Common myeloid progenitor, CD34-positive (primary cell): ENCODE data around the gene CAP2.

Source experiments
- CTCF ChIA-PET: fragments of 350-600 bp; sonication (Branson Sonifier 250); formaldehyde crosslinking; loops from one replicate; lab custom pipeline; 2021; ENCODE audit warnings: antibody characterized with exemption; lab: Charles Lee
- POLR2A ChIA-PET: fragments of 350-600 bp; sonication (Branson Sonifier 250); formaldehyde crosslinking; loops from one replicate; lab custom pipeline; 2021; ENCODE audit warnings: antibody characterized with exemption; lab: Charles Lee
- DNase-seq, 3 donors: peaks; one replicate each; pipeline versions ENCODE4 v3.0.0 to v3.0.0-alpha.2; 2013
- H3K27ac ChIP-seq, 2 experiments: 1 replicate in 1 of 2; 2 replicates in 1 of 2; pipeline ENCODE4 v1.7.0; 2013; ENCODE audit warnings: inconsistent platforms in 2 of 2, low read length in 2 of 2, mild to moderate bottlenecking in 2 of 2, low read depth in 1 of 2, moderate library complexity in 1 of 2; ENCODE audit not compliant: severe bottlenecking in 2 of 2, insufficient read depth in 1 of 2, poor library complexity in 1 of 2
- H3K27me3 ChIP-seq, 5 experiments: replicated peaks in 2 of 5; 1 replicate in 3 of 5; 2 replicates in 2 of 5; pipeline versions ENCODE4 v1.6.1 to v1.7.0; 2013; ENCODE audit warnings: low read length in 4 of 5, mild to moderate bottlenecking in 2 of 5, moderate library complexity in 2 of 5, inconsistent platforms in 1 of 5; ENCODE audit not compliant: insufficient read depth in 5 of 5, control insufficient read depth in 4 of 5
- H3K36me3 ChIP-seq, 4 experiments: 1 replicate in 2 of 4; 2 replicates in 2 of 4; pipeline versions ENCODE4 v1.6.1 to v1.7.0; 2013; ENCODE audit warnings: low read length in 3 of 4, control low read depth in 1 of 4, mild to moderate bottlenecking in 1 of 4; ENCODE audit not compliant: control insufficient read depth in 4 of 4, insufficient read depth in 4 of 4
- H3K4me1 ChIP-seq, 4 experiments: 1 replicate in 3 of 4; 2 replicates in 1 of 4; pipeline versions ENCODE4 v1.6.1 to v1.7.1; 2013; ENCODE audit warnings: low read length in 3 of 4, mild to moderate bottlenecking in 3 of 4, control low read depth in 1 of 4, inconsistent platforms in 1 of 4, moderate library complexity in 1 of 4; ENCODE audit not compliant: control insufficient read depth in 4 of 4, insufficient read depth in 4 of 4; ENCODE audit errors: control extremely low read depth in 1 of 4
- H3K4me3 ChIP-seq, 7 experiments: 1 replicate in 4 of 7; 2 replicates in 3 of 7; pipeline versions ENCODE4 v1.5.1 to v1.7.0; 2013; ENCODE audit warnings: mild to moderate bottlenecking in 7 of 7, low read length in 6 of 7, moderate library complexity in 6 of 7, inconsistent platforms in 2 of 7, low read depth in 2 of 7, control low read depth in 1 of 7; ENCODE audit not compliant: insufficient read depth in 4 of 7, control insufficient read depth in 1 of 7; ENCODE audit errors: extremely low read depth in 1 of 7
- H3K9me3 ChIP-seq, 5 experiments: 1 replicate in 4 of 5; 2 replicates in 1 of 5; pipeline versions ENCODE4 v1.6.1 to v1.7.1; 2013; ENCODE audit warnings: low read length in 4 of 5, mild to moderate bottlenecking in 2 of 5, inconsistent platforms in 1 of 5, low read depth in 1 of 5, moderate library complexity in 1 of 5; ENCODE audit not compliant: control insufficient read depth in 4 of 5, insufficient read depth in 2 of 5; ENCODE audit errors: control extremely low read depth in 1 of 5
- WGBS: methylation state at CpG from one replicate; pipeline ENCODE4 v1.1.5; 2013; ENCODE audit not compliant: insufficient coverage; 5-methylcytosine and 5-hydroxymethylcytosine counted together

The CAP2 gene

GRCh38 chr6:17494919-17495318, 101.5 kb downstream of the CAP2 start:
- Histone ChIP-seq H3K4me3 (no peak overlapping the region), H3K27me3 (no peaks in the 10 kb centered on the region), H3K27ac (no peak overlapping the region), H3K36me3 (no peaks in the 10 kb centered on the region), H3K4me1 (peaks cover 0 to 34% (median 1%) of the 10 kb centered on the region in 4 experiments), H3K9me3 (peaks cover 0 to 4% (median 0%) of the 10 kb centered on the region in 5 experiments)
- 100% methylated on average over 2 of the region's 2 CpGs for WGBS
- ChIA-PET POLR2A (no interaction called here), CTCF (no interaction called here)
- DNase-seq = no peak

- H3K27me3 ChIP-seq = no peaks in the 10 kb centered on the region
- no peak for DNase-seq
- ChIA-PET CTCF (interaction anchor here (1.2 kb wide), 1 partner anchor 27 kb away, joined by 3 read pairs; no protein-coding TSS in a partner anchor), POLR2A (no interaction called here)
- no peaks in the 10 kb centered on the region for H3K36me3 ChIP-seq
- WGBS = 100% methylated on average over 1 of the region's 4 CpGs
- H3K4me1 ChIP-seq = peaks cover 0 to 12% (median 1%) of the 10 kb centered on the region in 4 experiments
- H3K9me3 ChIP-seq = peaks cover 0 to 4% (median 0%) of the 10 kb centered on the region in 5 experiments
- no peak overlapping the region for H3K27ac ChIP-seq
- no peak overlapping the region for H3K4me3 ChIP-seq
These were observed 104.2 kb downstream of the CAP2 start for GRCh38 chr6:17497535-17498095.

- 80% methylated on average over 3 of the region's 3 CpGs for WGBS
- no peaks in the 10 kb centered on the region for H3K27me3 ChIP-seq
- H3K36me3 ChIP-seq = no peaks in the 10 kb centered on the region
- no peaks in the 10 kb centered on the region for H3K9me3 ChIP-seq
- DNase-seq = no peak
- H3K4me1 ChIP-seq = no peaks in the 10 kb centered on the region
- ChIA-PET CTCF (interaction anchor here (1.4 kb wide), 1 partner anchor 8 kb away, joined by 4 read pairs; no protein-coding TSS in a partner anchor), POLR2A (no interaction called here)
- H3K4me3 ChIP-seq = no peak overlapping the region
- H3K27ac ChIP-seq = no peak overlapping the region
These were observed 108.0 kb downstream of the CAP2 start for GRCh38 chr6:17501442-17501841.

- POLR2A ChIA-PET = no interaction called here
- Histone ChIP-seq H3K9me3 (no peaks in the 10 kb centered on the region), H3K27me3 (no peaks in the 10 kb centered on the region), H3K4me1 (no peaks in the 10 kb centered on the region), H3K4me3 (no peak overlapping the region), H3K27ac (no peak overlapping the region), H3K36me3 (no peaks in the 10 kb centered on the region)
- CTCF ChIA-PET = interaction anchor here (1.4 kb wide), 1 partner anchor 9 kb away, joined by 4 read pairs; no protein-coding TSS in a partner anchor
- DNase-seq = no peak
- WGBS = 96% methylated on average over 2 of the region's 3 CpGs
These were observed 108.7 kb downstream of the CAP2 start for GRCh38 chr6:17501982-17502704.

GRCh38 chr6:17503051-17503450, 109.7 kb downstream of the CAP2 start:
- Histone ChIP-seq H3K27me3 (no peaks in the 10 kb centered on the region), H3K27ac (no peak overlapping the region), H3K9me3 (no peaks in the 10 kb centered on the region), H3K36me3 (no peaks in the 10 kb centered on the region), H3K4me1 (no peaks in the 10 kb centered on the region), H3K4me3 (no peak overlapping the region)
- CTCF ChIA-PET = no interaction called here
- POLR2A ChIA-PET = no interaction called here
- DNase-seq = no peak
- 100% methylated on average over 2 of the region's 7 CpGs for WGBS

GRCh38 chr6:17504005-17504404, 110.6 kb downstream of the CAP2 start:
- Histone ChIP-seq H3K4me1 (no peaks in the 10 kb centered on the region), H3K27me3 (no peaks in the 10 kb centered on the region), H3K9me3 (no peaks in the 10 kb centered on the region), H3K27ac (no peak overlapping the region), H3K4me3 (no peak overlapping the region), H3K36me3 (no peaks in the 10 kb centered on the region)
- ChIA-PET POLR2A (no interaction called here), CTCF (no interaction called here)
- no peak for DNase-seq
- whole genome bisulfite sequencing = no CpG with 5 or more reads among the region's 1 CpG

- POLR2A ChIA-PET = no interaction called here
These were observed 111.7 kb downstream of the CAP2 start for GRCh38 chr6:17505062-17505476.

More at GRCh38 chr6:17505062-17505476, 111.7 kb downstream of the CAP2 start:
- H3K27me3 ChIP-seq = no peaks in the 10 kb centered on the region
- CTCF ChIA-PET = interaction anchor here (1.6 kb wide), 1 partner anchor 13 kb away, joined by 4 read pairs; no protein-coding TSS in a partner anchor
- DNase-seq = peak in 2 of 3 donors; percentile 9 to 16
- 89% methylated on average over 4 of the region's 5 CpGs for WGBS
- H3K27ac ChIP-seq = no peak overlapping the region
- no peaks in the 10 kb centered on the region for H3K9me3 ChIP-seq
- no peak overlapping the region for H3K4me3 ChIP-seq
- no peaks in the 10 kb centered on the region for H3K4me1 ChIP-seq
- H3K36me3 ChIP-seq = no peaks in the 10 kb centered on the region
